SU-DHL-6 (cell line): Measurements from ENCODE around the gene FUOM.

Experiments
- CTCF ChIP-seq: fragments of 200-600 bp; sonication (generic); IDR thresholded peaks from one replicate; pipeline ENCODE4 v1.5.1; 2017; ENCODE audit warnings: antibody characterized with exemption, mild to moderate bottlenecking, low read length, moderate library complexity; ENCODE audit not compliant: insufficient read depth, poor library complexity, severe bottlenecking
- EZH2phosphoT487 ChIP-seq: fragments of 200-600 bp; sonication (generic), shearing (Covaris generic); conservative IDR thresholded peaks from 2 replicates; pipeline ENCODE4 v1.6.1; 2018; ENCODE audit warnings: mild to moderate bottlenecking, antibody characterized with exemption, low read length, moderate library complexity, mixed read lengths

GRCh38 chr10:133315847-133316246 lies 42.0 kb downstream of the FUOM start:
- TF ChIP-seq CTCF (no peak), EZH2phosphoT487 (no peak)
